DMS79 (cell line): ENCODE measurements around the gene EPN3.
A peak's percentile ranks its signal among the peaks of the same experiment; 100 is the strongest.

Experiments
- DNase-seq: peaks from one replicate; lab custom pipeline; 2025; lab: John Stamatoyannopoulos, UW

EPN3 gene

DNA sequence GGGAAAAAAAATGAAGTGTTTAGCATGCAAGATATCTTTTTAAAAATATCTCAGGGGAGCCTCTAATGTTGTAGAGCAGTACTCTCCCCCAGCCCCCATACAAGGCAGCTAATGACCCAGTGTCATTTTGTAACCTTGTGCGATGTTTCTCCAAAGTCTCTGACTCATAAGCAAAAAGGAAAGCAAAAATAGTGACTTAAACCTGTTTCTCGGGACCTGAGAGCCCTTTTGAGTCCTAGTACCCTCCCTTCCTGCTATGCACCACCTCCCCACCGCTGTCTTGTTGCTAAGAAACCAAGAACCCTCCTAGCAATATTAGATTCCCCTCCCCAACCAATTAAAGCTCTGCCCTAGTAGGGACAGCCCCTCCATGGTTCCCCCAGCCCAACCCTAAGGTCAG is 21.5 kb upstream of the EPN3 start:
- no peak for DNase-seq

DNA sequence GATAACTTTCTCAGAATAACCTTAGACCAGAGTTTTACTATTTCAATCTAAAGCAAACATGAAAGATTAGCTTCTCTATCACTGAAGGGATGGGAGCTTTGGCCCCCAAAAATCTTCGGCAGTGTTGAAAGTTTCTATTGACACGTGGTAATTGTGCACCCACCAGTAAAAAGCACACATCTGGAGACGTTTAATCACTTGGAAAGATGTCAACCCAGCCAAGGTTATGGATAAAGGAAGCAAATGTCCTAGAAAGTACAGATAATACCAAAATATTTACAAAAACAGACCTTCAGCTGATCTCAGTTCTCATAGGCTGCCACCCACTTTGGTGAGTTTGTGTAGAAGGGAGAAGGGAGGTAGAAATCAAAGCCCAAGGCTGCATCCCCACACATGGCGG is 19.0 kb upstream of the EPN3 start:
- DNase-seq, result no peak

DNA sequence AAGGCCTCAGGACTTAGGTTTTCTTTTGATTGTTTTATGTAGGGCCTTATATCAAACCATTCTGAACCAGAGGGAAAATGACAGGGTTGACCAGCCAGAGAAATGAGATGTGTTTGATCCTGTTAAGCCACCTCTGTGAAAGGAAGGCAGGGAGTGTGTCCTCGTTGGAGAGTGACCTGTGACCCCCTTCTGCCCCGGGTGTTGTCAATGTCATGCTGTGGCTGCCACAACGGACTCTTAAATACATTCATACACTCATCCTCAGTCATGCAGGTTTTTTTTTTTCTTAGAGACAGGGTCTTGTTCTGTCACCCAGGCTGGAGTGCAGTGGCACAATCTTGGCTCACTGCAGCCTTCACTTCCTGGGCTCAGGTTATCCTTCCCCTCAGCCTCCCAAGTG is 18.1 kb upstream of the EPN3 start:
- no peak for DNase-seq

DNA sequence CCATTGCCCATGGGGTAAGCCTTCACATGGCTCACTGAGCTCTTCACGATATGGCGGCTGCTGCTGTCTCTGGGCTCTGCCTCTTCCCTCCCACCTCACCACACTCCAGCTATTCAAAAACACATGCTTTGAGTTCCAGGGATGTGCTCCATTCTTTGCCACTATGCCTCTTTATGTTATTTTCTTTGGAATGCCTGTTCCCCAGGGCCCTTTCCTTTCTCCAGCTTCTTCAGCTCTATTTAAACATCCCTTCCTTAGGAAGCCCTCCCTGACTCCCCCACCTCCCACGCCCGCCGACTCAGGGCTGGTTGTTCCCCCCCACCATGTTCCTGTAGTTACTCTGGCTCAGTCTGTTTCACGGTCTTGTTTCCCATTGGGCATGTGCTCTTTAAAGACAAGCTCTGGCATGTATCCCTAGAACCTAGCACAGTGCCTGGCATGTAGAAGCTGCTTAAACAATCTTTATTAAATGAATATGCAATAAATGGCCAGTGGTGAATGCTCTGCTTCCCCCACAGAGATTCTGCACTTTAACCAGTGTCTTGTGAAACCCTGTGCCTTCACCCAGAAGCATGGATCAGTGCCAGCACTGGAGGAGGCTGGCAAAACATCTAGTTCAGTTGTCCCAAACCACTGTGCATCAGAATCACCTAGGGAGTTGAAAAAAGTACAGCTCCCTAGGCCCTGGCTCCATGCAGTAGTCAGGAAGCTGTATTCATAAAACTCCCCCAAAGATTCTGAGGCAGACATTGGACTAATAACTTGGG is 17.4 kb upstream of the EPN3 start:
- DNase-seq, result no peak

DNA sequence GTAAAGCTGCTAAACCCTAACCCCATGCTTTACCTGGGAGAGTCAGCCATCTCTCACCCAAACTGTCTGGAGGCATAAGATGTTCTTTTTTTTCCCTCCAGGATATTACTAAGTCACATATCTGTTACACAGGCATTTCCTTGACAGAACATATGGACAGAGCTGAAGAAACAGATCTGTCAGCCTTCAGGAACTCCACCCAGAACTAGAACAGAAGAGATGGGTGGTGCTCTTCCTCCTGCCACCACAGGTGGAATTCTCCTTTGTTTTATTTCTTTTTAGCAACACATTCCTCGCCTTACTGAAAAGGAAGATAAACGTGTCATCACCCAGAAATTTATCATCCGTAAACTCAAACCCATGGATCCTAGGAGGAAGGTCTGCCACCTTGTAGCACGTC is 15.5 kb upstream of the EPN3 start:
- no peak for DNase-seq

DNA sequence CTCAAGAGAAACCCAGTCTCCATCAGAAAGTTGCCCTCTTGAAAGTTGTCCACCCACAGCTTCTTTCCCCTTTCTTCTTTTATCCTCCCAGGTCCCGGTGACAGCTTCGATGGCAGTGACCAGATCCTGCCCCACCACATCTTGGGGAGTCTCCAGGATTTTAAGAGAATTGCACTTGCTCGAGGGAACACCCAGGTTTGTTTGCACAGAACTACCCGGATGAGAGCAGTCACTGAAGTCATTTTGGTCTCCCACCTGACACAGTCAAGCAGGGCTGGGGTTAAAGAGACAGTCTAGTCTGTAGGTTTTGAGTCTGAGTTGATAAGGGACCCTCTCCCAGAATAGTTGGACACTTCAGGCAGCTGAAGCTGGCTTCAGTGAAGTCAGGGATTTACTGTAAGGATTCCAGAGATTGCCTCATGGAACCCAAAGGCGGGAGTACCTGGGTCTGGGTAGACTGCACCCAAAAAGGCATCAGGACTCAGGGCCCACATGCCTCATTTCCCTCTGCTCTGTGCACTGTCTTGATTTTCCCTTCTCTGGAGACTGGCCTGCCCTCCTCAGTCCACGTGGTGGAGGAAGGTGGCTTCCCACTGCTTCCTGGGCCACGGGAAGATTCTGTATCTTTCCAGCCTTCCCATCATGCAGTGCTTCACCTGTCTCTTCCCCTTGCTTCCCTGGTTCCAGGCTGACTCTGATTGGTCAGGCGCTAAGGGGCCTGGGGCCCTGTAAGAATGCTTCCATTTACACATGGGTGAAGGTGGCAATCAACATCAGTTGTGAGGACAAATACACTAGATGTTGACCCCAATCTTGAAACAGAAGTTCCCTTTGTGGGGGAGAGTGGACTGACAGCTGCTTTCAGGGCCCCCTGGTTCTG is 14.8 kb upstream of the EPN3 start:
- DNase-seq, result no peak

DNA sequence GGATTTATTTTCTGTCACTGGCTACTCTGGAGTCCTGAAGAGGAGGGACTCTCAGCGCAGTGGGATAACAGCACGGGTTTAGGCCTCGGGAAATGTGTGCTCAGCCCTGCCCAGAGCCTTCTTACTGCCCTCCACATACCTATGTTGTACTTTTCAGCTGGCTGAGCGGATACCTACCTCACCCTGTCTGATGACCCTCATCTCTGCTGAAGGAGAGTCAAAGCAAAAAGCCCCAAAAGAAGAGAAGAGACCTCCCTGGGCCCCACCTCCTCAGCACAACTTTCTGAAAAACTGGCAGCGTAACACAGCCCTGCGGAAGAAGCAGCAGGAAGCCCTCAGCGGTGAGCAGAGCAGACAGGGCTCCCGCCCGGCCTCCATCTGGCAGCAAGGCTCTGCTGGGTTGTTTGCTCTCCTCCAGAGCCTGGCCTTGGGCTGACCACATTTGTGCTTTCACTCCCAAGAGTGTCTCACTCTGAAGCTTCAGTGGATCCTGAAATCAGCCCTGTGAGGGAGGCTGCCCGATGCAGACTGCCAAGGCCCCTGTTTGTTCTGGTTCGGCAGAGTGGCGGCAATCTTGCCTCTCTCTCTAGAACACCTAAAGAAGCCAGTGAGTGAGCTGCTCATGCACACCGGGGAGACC is 14.0 kb upstream of the EPN3 start:
- no peak for DNase-seq

DNA sequence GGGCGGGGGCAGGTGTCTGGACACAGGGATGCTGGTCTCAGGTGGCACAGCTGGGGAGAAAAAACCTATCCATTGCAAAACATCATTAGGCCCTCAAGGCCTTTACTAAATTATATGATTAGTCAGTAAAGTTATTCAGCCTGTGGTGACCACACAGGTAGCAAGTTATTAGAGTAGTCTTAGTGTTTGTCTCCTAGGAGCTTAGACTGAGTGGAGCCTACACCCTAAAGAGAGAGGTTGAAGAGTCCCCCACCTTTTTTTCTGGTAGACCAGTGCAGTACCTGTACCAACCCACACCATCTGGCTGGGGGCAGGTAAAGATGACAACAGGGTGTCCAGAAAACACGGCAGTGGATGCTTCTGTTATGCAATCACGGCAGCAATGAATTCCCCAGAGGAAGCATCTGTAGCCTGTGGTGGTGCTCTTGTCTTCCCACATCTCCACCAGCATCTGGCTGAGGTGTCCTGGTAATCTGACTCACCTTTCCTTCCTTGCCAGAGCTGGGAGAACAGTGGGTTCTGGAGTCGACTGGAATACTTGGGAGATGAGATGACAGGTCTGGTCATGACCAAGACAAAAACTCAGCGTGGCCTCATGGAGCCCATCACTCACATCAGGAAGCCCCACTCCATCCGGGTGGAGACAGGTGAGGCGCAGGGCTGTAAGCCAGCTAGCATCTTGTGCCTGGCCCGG is 13.2 kb upstream of the EPN3 start:
- DNase-seq, result no peak

DNA sequence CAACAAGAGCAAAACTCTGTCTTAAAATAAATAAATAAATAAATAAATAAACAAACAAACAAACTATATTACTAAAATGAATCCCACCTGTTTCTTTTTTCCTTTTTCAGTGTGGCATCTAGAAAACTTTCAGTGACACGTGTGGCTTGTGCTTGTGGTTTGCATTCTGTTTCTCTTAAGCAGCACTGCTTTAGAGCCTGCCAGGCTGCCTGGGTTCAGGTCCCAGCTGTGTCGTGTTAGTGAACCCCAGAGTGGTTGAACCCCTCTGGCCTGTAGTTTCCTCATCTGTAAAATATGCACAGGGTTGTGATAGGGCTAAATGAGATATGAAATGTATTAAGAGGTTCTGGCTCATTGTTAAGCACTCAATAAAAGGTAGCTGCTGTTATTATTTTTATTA is 12.1 kb upstream of the EPN3 start:
- no peak for DNase-seq

DNA sequence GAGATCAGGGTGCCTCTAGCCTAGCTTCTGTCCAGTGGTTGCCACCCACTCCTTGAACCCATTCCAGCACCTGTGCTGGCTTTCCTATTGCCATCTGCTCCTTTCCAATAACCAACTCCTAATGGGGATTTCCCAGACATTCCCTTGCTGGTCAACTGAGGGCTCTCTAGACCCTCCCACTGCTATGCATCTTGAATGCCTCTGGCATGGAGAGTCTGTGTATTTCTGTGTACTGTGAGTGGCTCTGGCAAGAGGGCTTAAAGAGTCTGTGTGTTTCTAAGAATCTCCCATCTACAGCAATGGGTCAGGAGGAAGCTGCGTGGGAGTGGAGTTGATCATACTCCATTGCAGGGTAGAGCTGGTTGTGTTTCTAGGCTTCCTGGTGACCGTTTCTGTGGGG is 11.0 kb upstream of the EPN3 start:
- DNase-seq, result no peak

DNA sequence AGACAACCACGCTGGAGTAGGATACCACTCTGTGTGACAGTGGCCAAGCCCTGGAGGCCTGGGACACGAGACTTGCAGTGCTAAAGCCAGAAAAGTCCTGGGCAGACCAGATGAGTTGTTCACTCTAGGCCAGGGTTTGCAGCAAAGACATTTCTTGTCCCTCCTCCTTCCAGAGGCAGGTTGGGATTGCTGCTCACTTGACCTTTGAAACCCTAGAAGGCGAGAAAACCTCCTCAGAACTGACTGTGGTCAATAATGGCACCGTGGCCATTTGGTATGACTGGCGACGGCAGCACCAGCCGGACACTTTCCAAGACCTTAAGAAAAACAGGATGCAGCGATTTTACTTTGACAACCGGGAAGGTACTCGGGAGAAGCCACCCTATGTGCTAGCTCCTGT is 9.8 kb upstream of the EPN3 start:
- DNase-seq, result no peak

DNA sequence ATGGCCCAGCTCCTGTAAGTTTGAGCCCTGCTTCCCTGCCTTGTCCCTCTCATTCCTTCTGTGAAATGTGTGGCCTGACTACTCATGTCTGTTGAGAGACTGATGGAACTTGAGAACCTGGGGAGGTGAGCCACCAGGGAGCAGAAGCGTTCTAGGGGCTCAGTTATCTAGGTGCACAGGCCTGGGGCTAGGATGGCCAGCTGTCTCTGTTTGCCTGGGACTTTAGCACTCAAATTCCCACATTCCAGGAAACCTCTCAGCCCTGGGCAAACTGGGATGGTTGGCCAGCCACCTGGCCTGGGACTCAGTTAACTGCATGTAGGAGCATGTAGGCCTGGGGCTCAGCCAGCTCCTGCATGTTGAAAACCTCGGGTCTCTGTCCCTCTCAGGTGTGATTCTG is 9.3 kb upstream of the EPN3 start:
- no peak for DNase-seq

DNA sequence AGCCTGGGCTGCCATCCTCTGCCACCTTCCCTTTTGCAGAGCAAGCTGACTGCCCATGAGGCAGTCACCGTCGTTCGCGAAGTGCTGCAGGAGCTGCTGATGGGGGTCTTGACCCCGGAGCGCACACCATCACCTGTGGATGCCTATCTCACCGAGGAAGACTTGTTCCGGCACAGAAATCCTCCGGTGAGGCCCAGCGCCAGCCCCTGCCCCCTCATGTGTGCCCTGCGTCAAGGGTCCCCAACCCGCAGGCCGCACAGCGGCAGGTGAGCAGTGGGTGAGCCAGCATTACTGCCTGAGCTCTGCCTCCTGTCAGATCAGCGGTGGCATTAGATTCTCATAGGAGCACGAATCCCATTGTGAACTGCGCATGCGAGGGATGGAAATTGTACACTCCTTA is 7.7 kb upstream of the EPN3 start:
- no peak for DNase-seq

DNA sequence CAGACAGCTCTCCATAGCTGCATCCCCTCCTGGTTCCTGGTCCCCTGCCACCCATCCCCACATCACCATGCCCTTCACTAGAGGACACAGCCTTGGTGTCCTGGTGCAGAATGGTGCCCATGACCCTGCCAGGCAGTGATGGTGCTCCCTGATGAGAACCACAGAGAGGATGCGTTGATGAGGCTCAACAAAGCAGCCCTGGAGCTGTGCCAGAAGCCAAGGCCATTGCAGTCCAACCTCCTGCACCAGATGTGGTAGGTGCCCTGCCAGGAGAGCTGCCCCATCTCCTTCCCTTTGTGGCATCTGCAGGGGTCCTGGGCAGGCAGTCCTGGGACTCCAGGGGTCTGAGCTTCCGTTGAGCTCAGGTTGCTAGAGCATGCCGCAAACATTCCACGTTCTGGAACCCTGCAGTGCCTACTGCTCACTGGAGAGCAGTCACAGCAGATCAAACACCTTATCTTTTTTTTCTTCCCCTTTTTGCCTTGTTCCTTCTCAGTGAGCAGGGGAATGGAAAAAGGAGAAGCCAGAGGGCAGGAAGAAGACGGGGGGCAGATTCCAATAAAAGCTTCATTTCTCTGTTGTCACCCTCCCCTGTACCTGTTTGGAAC is 5.3 kb upstream of the EPN3 start:
- DNase-seq, result no peak

DNA sequence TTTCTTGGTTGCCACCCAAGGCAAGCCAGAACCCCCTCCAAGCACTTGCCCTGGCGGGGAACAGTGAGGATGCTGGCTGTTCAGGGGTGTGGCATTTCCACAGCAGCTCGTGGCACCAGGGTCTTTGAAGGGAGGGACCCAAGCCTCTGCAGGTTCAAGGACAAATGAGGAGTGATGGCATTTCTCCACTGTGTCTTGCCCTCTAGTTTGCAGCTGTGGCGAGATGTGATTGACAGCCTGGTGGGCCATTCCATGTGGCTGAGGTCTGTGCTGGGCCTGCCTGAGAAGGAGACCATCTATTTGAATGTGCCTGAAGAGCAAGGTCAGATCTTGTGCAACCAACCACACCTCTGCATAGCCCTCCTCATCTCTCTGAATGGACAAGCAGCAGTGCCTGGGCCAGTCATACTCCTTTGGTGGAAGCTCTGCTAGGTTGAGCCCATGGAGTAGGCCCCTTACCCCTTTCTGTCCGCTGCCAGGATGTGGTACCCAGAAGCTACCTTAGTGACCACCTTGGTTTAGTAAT is 4.5 kb upstream of the EPN3 start:
- no peak for DNase-seq

DNA sequence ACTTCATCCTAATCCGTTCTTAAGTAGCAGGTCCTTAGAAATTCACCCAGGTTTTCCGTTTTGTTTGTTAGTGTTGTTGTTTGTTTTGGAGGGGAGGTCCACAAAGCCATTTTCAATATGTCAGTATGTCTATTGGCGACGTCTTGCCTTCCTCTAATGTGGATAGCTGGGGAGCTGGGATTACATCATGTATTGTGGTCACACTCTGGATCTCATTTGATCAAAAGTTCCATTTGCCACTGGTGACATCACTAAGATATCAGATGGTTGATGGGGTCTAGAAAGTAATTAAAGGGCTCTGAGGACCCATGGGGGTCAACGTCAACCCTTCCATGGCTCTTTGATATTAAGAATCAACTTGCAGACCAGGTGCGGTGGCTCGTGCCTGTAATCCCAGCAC is 2.7 kb upstream of the EPN3 start:
- no peak for DNase-seq

DNA sequence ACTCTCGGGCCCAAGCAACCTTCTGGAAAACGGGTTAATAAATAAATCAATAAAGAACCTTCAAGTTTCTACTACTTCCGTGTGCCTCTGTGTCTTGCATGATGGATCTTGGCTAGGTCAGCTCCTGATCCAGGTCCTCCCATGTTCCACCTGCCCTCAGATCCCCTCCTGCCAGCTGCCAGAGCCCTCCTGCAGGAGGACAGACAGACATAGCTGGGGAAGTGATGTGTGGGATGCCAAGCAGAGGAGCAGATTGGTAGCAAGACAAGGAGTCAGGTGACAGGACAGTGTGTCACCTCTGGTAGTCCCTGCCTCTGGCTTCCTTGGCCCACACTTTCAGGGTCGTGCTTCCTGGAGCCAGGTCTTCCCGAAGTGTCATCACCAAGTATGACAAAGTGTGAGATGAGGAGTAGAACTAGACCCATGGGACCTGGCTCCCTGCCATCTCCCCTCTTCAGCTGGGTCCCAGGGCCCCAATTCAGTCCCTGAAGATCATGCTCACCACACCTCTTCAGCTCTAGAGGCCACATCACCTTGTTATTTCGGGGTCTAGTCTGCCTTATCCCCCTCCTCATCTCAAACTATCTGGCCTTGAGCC is 1.0 kb upstream of the EPN3 start:
- peak; percentile 78 for DNase-seq

DNA sequence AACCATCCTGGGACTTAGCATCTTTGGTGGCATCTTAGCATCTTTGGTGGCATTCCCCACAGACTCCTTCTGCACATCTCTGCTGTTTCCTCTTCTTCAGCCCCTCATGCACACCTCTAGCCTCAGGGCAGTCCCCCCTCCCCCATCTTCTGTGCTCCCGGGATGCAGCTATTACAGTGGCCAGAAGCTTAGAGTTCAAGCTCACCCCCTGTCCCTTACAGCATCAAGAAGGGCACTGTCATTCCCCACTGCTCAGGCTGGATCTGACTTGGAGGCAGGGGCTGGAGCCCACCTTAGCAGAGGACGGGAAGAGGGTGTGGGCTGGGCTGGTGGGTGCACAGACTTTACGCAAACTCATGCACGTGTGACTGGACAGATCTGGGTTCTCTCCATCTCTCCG is 650 bp downstream of the EPN3 start:
- no peak for DNase-seq

DNA sequence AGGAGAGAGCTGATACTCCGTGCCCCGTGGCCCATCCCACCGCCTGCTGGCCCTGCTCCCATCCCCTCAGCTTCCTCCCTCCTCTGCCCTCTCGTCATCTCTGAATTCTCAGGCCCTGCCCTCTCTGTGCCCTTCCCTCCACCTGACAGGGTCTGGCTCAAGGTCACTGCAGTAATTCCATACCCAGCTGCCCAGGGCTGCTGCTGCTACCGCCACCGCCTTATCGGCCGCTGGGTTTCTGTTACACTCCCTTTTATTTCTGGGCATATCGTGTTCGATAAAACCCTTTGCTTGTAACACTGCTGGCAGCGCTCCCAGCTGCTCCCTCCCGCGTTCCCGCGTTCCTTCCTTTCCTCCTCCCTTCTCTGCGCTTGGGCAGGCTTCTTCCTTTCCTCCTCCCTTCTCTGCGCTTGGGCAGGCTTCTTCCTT is 1.2 kb downstream of the EPN3 start:
- DNase-seq, result peak; percentile 7

DNA sequence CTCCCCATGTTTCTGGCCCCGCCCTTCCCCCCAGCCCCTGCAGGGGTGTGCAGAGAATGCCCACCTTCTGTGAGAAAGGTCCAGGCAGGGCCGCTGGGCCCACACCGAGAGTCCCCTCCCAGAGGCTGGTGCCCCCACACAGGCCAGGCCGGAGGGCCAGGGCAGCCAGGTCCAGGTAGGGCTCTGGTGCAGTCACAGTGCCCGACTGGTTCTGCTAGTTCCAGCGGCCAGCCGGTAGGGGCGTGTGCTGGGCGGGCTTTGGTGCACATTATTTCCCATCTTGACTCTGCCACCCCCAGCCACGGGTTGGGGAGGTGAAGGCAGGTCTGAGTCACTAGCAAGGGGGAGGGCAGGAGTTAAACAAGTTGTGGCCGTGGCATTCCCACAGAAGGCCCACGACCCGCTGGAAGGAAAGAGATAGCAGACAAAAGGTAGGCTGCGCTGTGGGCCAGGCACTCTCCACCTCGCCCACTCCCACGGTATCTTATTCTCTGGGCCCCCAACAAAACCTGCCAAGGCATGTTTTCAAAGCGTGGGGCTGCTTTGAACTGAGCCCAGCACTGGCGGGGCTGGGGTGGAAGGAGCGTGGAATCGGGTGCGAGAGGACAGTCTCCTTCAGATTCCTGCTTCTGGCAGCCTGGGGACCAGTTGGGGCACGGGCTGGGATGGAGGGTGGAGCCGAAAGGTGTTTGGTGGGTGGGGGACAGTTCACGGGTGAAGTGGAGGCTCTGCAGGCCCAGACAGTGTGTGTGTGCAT is 1.9 kb downstream of the EPN3 start:
- DNase-seq, result no peak

DNA sequence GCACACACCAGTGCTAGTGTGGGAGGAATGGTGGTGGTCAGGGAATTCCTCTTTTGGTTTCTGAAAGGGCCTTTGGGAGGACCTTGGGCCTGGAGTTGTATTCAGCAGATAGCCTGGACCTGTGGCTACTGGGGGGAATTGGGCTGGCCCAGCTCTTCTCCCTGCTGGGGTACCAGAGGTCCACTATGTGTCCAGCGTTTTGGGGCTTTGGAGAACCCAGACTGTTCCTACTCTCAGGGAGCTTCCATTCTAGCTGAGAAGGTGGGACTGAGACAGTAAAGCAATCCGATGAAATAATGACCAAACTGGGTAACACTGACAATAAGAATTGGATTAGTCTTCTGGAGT is 2.4 kb downstream of the EPN3 start:
- no peak for DNase-seq
